Measurements from ENCODE around the gene SLAMF9.

- TF ChIP-seq CTCF (IDR thresholded peaks at IDR 0.05; ENCODE audit: insufficient read depth, low read length, poor library complexity, severe bottlenecking) (no peak), EZH2phosphoT487 (conservative IDR thresholded peaks at IDR 0.05; ENCODE audit: low read length) (no peak)
Observed at GRCh38 chr1:159982280-159982679, 28.2 kb upstream of the SLAMF9 start.

All from SU-DHL-6 (cell line).